ENCODE data around the gene RAX.
"Not testable (repeated sequence)": the region's sequence is repeated elsewhere in the genome, so short reads cannot be mapped to it uniquely, and the experiment has no call there.

Gene RAX

GRCh38 chr18:59273759-59274532, 692 bp upstream of the RAX start:
- DNase-seq (ENCODE audit: low read depth, low spot score), result no peak

DNA sequence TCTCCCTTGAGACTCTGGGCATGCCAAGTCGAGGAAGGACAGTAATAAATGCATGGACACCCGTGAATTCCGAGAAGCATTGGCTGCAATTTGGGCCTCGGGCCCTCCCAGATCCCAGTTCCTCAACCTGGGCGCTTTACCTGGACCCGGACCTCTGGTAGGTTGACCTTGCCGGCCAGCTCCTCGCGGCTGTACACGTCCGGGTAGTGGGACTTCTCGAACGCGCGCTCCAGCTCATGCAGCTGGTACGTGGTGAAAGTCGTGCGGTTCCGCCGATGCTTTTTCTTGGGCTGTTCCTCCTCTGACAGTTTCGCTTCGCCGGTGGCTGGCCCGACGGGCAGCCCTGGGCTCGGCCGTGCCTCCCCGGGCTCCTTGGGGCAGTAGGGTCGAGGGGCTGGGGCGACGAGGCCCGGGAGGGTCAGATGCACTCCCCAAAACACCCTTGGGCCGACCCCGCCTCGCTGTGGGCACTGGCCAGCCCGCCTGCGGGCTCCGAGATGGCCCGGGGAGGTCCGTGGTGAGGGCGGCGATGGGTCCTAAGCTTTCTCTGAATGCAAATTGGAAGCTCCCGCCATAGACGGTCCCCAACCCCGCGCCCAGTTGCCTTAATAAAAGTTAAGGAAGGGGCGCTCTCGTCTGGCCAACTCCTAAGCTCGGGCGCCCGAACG, 899 bp downstream of the RAX start:
- DNase-seq (ENCODE audit: low read depth, low spot score), result no peak

GRCh38 chr18:59271606-59272220, 1.5 kb downstream of the RAX start:
- no peak for DNase-seq (ENCODE audit: low read depth, low spot score)

- no peak for DNase-seq (ENCODE audit: low read depth, low spot score)
Measured at GRCh38 chr18:59270689-59271257, 2.5 kb downstream of the RAX start.

GRCh38 chr18:59269563-59270119, 3.6 kb downstream of the RAX start:
- no peak for DNase-seq (ENCODE audit: low read depth, low spot score)

- no peak for DNase-seq (ENCODE audit: low read depth, low spot score)
Measured at GRCh38 chr18:59268721-59269562, 4.3 kb downstream of the RAX start.

- DNase-seq (ENCODE audit: low read depth, low spot score), result no peak
Measured at GRCh38 chr18:59268127-59268720, 5.0 kb downstream of the RAX start.

GRCh38 chr18:59267503-59268126, 5.6 kb downstream of the RAX start:
- DNase-seq (ENCODE audit: low read depth, low spot score), result no peak

DNA sequence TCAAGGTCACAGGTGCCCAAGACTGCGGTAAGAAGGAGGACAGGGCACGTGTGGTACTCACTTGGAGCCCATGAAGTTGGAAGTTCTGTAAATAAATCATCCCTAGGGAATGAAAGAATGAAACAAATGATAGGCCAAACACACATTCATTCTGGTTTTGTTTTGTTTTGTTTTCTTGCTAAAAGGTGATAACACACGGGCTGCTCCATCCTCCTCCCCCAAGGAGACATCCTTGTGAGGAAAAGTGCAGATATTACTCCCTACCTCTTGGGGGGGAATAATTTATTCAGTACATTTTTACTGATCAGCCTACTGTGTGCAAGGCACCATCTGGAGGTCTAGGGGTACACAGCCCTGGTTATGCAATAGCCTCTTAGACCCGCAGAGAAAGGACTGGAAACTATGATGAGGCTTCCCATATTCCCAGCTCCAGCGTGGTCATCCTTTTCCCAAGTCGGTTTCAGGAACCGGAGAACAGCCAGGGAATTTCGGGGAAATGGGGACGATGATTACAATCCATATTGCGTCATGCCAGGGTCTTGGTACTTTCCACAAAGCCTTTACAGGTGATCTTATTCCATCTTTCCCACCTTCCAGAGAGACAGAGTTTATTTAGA, 6.3 kb downstream of the RAX start:
- no peak for DNase-seq (ENCODE audit: low read depth, low spot score)

DNA sequence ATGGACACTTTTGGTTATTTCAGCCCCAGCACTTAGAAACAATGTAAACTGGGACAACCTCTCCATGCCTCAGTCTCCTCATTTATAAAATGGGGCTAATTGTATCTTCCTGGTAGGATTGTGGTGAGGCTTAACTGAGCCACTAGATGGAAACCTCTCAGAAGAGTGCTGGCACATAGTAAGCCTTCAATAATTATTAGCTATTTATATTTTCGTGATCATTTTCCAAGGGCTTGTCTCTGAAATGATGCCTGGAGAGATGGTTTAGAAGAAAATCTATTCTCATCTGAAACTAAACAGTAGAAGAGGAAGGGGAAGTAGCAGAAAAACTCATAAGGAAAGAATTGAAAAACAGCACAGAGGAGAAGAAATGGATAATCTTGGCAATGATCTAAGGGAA, 6.8 kb downstream of the RAX start:
- no peak for DNase-seq (ENCODE audit: low read depth, low spot score)

DNA sequence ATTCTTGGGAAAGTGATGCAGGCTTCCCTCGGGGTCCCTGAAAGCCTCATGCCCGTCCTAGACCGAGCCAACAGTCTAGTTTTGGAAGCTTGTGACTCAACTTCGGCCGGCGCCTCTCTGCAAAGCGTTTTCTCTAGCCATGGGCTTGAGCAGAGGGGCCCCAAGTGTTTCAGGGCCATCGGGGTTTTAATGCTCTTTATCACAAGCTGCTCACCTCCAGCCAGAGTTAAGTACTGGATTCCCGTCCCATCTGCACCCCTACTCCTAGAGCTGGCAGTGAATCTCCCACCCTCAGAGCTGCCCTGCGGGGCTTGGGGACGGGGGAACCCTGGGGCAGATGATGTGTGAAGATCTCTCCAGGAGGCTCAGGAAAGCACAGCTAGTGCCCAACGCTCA, 7.3 kb downstream of the RAX start:
- DNase-seq (ENCODE audit: low read depth, low spot score), result no peak

GRCh38 chr18:59265246-59265973, 7.8 kb downstream of the RAX start:
- no peak for DNase-seq (ENCODE audit: low read depth, low spot score)

DNA sequence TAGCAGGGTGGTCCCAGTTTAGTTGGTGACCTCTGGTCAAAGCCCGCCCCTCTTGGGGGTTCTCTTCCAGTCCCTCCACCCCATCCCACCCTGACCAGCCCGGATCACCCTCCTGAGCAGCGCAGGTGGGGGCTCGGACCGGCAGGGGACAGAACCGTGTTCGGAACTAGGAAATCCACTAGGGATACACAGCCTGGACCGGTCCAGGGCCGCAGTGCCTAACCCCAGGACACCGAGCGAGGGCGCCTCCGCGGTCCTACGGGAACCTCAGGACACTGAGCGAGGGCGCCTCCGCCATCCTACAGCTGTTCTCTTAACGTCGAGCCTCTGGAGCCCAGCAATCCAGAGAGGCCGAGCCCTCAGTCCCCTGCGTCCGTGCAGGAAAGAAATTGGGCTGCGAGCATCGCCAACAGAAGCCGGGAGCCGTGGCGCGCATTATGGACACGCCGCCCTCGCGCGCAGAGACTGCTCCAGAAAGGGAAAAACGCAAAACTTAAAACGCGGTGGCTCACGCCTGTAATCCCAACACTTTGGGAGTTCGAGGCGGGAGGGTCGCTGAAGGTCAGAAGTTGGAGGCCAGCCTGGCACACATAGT, 8.5 kb downstream of the RAX start:
- no peak for DNase-seq (ENCODE audit: low read depth, low spot score)

DNA sequence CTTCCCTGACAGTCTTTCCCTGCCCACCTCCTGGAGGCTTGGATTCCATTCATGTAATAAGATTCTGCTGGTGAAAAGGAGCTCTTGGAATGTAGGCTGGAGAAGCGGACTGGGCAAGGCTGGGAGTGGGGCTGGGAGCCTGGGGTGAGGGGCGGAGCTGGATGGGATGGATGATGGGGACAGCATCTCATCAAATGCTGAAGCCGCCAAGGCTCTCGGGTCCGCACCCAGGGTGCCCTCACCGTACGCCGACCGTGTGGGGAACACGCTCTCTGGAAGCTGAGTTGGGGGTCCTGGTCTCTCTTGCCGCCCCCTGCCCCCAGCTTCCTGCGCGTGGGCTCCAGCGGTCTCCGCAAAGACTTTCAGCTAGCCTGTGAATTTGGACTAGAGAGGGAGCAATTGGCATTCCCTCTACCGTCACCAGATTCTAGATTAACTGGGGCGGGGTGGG, 9.1 kb downstream of the RAX start:
- DNase-seq (ENCODE audit: low read depth, low spot score), result no peak

DNA sequence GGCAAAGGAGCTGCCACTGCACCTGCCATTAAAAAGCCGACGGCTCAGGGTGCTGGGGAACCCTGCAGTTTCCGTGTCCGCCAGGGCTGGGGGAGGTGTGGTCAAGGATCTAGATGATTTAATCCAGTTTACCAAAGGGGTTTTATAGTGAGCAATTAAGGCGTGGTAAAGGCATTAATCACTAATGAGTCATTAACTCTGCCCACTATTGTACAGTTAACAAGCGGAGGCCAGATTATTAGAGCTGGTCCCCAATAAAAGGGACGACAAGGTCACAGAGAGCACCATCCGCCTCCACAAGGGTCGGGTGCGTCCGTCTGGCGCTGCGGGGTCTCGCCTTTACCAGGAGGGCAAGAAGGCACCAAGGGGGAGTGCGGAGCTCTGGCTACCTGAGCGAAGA, 9.6 kb downstream of the RAX start:
- DNase-seq (ENCODE audit: low read depth, low spot score), result no peak

- DNase-seq (ENCODE audit: low read depth, low spot score), result not testable (repeated sequence)
Measured at GRCh38 chr18:59262243-59262642, 11.0 kb downstream of the RAX start.

- not testable (repeated sequence) for DNase-seq (ENCODE audit: low read depth, low spot score)
Measured at GRCh38 chr18:59261842-59262241, 11.4 kb downstream of the RAX start.

GRCh38 chr18:59255491-59255890, 17.8 kb downstream of the RAX start:
- not testable (repeated sequence) for DNase-seq (ENCODE audit: low read depth, low spot score)

All from activated naive CD8-positive, alpha-beta T cell treated with anti-CD3 and anti-CD28 coated beads, Interleukin-2, amount 50 U/mL, for 16 hours (primary cell).